GM18868 (cell line): ENCODE data around the gene TPSG1.

Experiments used
- ATAC-seq: cut with Tn5 transposase; IDR thresholded peaks from one replicate; pipeline ENCODE4 v1.9.1; 2021; ENCODE audit warnings: mild to moderate bottlenecking, moderate library complexity; ENCODE audit not compliant: unreplicated experiment

Gene TPSG1

GRCh38 chr16:1181404-1182315 is 43.4 kb downstream of the TPSG1 start:
- ATAC-seq = no peak

- ATAC-seq = no peak
Observed at GRCh38 chr16:1180549-1181403, 44.3 kb downstream of the TPSG1 start.

DNA sequence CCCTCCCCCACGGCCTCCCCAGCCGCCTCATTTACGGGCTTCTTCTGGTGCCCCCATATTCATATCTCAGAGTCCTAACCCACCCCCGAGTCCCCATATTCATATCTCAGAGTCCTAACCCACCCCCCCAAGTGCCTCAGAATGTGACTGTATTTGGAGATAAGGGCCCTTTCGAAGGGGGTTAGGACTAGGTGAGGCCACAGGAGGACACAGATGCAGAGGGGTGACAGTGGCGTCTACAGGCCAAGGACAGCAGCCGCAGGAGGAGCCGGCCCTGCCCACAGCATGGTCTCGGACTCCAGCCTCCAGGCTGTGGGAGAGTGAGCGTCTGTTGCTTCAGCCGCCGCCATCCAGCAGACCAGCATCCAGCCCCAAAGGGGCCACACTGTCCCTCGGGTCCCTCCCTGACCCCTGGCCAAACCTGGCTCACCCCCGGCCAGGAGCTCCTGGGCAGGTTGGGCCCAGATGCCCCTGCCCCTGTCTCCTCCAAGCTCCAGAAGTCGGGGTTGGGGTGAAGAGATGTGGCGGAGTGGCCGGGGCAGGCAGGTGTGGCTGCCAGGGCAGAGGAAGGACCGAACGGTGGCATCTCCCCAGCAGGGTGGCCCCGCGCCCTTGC is 46.7 kb downstream of the TPSG1 start:
- no peak for ATAC-seq

DNA sequence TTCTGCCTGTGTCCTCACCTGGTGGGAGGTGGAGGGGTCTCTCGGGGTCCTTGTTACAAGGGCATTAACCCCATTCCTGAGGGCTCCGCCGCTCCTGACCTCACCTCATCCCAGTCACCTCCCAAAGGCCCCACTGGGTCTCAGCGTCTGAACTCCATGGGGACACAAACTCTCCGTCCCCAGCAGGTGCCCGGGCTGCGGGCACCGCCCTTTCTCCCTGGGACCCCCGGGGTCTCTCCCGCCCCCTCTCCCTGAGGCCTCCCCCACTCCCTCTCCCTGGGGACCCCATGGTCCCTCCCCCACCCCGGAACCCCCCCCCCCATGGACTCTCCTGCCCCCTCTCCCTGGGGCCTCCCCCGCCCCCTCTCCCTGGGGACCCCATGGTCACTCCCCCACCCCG is 47.3 kb downstream of the TPSG1 start:
- no peak for ATAC-seq

- no peak for ATAC-seq
Observed at GRCh38 chr16:1177053-1177452, 48.0 kb downstream of the TPSG1 start.

DNA sequence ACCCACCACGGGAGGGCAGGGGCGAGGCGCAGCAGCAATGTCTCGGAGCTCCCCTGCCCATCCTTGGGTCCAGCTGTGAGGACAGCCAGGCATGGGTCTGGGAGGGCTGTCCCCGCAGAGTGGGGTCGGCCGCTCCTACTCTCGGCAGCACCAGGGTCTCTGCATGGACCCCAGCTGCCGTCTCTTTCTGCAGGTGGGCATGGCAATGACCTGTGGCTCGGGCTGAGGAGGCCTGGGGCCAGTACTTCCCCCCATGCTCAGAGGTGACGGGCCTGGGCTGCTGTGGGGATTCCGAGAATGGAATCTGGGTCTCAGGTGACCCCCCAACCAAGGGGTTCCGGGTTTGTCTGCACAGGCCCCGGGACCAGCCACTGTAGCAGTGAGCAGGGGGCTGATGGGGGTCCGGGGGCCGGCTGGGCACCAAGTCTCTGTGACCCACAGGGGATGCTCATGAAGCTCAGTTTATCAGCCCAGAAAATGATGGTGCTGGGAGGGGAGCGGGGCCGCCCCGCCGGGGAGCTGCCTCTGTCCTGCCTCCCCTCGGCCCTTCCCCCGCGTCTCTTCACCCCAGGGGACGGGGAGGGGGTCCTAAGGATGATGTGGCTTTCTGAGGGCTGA is 48.7 kb downstream of the TPSG1 start:
- ATAC-seq = no peak

DNA sequence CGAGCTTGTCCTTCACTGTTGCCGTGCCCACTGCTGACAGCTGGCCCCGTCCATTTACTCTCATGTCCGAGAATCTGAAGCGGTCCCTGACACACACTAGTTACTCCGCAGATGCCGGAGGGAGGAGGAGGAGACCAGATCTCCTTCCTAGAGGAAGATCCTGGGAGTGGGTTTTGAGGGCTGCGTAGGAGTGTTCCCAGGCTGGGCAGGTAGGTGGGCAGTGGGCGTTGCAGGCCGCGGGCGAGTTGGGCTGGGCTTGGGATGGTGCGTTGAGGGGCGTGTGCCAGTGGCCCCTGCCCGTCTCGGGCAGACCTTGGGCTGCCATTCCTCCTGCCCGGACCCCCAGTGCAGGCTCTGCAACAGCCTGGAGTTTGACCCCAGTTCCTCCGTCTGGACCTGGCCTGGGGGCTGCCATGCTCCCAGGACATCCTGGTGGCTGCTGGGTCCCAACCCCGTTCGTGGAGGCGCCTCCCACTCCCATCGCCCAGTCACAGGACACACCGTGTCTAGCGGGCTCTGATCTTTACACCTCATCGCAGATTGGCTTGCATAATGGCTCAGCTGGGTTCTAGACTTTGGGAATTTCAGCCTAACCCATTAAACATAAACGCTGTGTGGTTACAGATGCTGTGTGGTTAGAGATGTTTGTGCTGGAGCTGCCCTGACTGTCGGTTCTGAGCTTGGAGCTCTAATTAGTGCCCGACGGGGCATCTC is 49.3 kb downstream of the TPSG1 start:
- no peak for ATAC-seq

DNA sequence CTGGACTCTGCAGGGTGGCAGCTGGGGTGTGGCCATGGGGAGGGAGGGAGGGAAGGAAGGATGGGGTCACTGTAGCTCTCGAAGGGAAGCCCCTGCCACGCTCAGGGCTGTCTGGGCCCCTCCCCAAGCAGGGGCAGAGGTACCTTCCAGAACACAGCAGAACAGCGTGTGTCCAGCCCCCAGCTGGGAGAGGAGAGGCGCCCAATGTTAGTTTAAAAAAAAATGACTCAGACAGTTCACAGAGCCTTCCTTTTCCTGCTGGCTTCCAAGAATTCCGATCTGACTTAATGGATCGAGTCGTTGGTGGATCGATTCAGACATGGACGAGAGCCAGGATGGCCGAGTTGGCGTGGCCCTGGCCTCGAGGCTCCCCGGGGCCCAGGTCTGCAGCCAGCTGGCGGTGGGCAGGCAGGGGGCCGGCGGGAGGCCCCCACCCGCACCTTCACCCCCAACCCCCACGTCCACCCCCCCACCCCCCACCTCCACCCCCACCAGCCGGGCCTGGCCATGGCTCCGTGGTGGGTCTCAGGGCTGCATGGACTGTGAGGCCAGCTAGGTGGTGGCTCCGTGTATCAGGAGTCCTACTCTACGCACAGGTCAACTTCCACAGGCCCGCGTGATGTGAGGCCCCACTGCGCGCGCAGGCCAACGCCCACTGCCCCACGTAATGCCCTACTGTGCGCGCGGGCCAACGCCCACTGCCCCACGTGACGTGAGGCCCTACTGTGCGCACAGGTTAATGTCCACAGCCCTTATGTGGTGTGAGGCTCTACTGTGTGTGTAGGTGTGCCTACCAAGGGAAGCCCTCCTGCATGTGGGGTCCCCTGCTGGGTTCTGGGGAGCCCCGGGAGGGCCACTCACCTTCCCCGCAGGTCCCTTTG is 50.4 kb downstream of the TPSG1 start:
- ATAC-seq = no peak

GRCh38 chr16:1173788-1174451 is 51.1 kb downstream of the TPSG1 start:
- ATAC-seq = no peak

DNA sequence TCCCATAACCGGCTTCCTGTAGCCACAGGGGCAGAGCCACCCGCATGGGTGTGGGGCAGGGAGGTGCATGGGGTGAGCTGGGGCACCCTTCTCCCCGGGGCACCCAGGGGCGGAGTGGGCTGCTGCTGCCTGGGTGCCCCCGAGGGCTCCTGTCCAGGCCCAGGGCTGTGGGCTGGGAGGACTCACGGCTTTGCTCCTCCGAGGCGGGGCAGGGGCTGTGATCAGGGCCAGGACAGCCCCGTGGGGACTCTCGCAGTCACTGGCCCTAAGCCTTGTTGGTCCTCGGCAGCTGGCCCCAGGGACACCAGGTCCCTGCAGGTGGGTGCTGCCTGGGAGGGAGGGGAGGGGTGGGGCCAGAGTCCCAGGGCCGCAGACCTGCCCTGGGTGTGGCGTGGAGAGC is 52.4 kb downstream of the TPSG1 start:
- ATAC-seq = no peak

GRCh38 chr16:1171854-1172428 is 53.1 kb downstream of the TPSG1 start:
- no peak for ATAC-seq
